Activated gamma-delta T cell treated with Interleukin-2 at 50 U/mL for 16 hours (primary cell): ENCODE measurements around the gene ID3.

ENCODE experiments used
- DNase-seq: peaks from one replicate; pipeline ENCODE4 v3.0.0-alpha.2; 2020

The ID3 gene

DNA sequence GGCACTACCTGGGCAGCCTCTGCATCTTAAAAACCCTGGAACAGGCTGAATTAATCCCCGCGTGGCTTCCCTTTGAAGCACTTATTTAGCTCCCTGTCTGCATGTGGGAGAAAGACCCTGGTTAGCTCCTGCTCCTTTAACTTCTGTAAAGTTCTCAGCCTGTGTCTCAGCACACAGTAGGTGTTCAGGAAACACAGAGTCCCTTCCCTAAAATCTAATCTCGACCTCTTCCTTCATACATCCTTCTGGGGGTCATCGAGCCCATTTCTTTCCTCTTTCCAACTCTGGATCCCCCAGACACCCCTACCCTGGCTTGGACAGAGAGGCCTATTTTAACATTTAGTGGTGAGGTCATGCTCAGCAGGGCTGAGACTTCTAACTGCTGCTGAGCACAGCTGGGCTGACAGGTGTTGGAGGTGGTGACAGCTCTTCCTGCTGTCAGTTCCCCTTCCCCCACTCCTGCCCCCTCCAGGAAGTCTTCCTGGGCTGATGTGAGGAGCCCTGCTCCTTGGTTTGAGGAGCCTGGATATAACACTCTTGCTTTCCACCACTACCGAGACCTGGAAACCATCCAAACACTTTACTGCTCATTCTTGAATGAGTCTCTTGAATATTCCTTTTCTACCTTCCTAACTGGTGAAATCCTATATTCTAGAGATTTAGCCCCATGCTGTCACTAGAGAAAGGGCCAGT is 33.6 kb downstream of the ID3 start:
- DNase-seq, result peak; percentile 7

DNA sequence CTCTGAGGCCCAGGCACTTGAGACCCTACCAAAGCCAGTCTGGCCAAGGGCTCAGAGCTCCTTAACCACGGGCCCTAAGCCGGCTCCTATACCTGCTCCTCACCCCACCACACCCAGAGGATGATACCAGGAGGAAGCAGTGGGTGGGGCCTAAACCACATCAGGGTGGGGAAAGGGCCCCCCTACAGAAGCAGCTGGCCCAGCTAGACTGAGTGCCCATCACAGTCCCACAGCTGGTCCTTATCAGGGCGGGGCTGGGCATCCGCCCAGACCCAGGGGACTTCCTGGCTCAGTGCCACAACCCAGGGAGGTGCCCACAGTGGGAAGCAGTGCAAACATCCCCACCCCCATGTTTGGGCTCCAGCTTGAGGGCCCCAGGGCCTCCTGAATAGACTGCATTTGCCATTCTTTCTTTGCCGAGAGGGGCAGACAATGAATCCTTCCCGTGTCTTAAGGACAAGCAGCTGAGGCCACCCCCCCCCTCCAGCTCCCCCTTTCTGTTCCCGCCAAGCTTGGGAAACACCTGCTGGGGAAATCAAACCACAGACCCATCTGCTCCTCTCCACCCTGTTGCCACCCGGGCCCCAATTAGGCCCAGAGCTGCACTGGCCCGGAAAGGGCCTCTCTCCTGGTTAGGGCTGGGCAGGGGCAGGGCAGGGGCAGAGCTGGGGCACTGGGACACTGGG is 34.4 kb downstream of the ID3 start:
- DNase-seq, result peak; percentile 26

- DNase-seq, result no peak
Measured at GRCh38 chr1:23524163-23524562, 35.1 kb downstream of the ID3 start.

- DNase-seq, result no peak
Measured at GRCh38 chr1:23522244-23522982, 36.9 kb downstream of the ID3 start.

DNA sequence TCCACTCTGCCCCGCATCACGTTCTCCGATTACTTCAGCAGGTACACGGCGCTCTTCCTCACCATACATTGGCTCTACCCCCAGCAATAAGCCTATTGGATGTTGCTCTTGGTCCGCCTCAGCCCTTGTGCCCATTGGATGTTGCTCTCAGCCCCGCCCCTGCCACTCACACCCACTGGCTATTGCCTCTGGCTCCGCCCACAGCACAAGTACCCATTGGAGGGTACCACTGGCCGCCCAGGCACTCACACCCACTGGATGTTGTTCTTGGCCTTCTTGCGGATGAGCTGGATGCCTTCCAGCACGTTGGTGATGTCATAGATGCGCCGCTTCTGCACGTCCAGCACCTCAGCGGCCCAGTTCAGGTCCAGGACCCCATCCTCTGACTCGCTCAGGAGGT is 37.7 kb downstream of the ID3 start:
- no peak for DNase-seq

DNA sequence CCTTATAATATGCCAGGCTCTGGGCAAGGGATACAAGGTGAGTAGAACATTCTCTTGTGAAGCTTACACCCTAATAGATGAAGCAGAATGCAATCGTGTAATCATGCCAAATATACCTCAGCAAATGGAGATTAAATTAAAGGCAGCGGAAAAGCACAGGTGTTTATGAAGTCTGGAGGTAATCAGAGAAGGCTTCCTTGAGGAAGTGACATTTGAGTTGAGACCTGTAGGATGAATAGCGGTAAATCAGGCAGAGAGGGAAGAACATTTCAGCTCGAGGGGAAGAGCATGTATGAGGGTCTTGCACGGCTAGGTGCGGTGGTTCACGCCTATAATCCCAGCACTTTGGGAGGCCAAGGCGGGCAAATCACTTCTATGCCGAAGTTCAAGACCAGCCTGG is 41.7 kb downstream of the ID3 start:
- DNase-seq, result no peak

DNA sequence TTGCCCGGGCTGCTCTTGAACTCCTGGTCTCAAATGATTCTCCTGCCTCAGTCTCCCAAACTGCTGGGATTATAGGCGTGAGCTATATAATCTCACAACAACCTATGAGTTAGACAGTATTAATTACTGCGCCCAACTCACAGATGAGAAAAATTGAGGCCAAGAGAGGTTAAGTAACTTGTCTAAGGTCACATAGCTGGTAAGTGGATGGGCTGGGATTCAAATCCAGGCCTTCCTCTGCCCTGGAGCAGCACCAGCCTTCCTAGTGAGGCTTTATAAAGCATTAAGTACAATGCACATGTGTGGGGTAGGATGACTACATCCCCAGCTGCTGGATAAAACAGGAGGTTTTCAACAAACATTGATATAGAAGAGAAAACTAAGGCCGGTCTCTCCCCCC is 43.4 kb downstream of the ID3 start:
- no peak for DNase-seq

GRCh38 chr1:23514111-23514679 is 45.1 kb downstream of the ID3 start:
- DNase-seq, result no peak

- no peak for DNase-seq
Measured at GRCh38 chr1:23509896-23510295, 49.4 kb downstream of the ID3 start.
